ENCODE data around the gene SLC44A1.
A peak's percentile ranks its signal among the peaks of the same experiment; 100 is the strongest.

The SLC44A1 gene

DNA sequence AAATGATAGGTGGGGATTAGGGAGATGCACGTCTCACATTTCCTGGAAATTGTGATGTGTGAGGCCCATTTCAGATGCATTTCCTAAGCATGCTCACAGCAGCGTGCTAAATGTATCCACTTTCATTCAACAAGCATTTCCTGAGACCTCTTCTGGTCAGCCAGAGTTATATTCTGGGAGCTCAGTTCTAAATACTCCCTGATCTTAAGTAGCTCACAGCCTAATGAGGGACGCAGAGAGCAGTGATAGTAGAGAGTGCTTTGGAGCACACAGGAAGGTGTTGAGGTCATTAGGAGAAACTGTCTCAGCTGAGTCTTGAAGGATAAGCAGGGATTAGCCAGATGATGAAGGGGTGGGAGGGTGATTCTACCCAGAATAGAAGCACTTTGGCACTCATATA lies 157.2 kb downstream of the SLC44A1 start:
- Histone ChIP-seq H3K27me3 (ENCODE audit: insufficient read depth, low read length) (no peaks in the 10 kb centered on the region), H3K79me2 (ENCODE audit: control insufficient read depth, insufficient read depth, low read length, unreplicated experiment) (no peaks in the 10 kb centered on the region), H3K4me3 (ENCODE audit: low read depth, low read length) (no peak overlapping the region), H3K4me1 (ENCODE audit: control insufficient read depth, insufficient read depth, low read length, unreplicated experiment) (no peaks in the 10 kb centered on the region), H2AFZ (ENCODE audit: low read length, unreplicated experiment) (no peak overlapping the region), H3K27ac (ENCODE audit: low read depth, low read length) (no peak overlapping the region), H3K36me3 (ENCODE audit: insufficient read depth, low read length) (no peaks in the 10 kb centered on the region)

DNA sequence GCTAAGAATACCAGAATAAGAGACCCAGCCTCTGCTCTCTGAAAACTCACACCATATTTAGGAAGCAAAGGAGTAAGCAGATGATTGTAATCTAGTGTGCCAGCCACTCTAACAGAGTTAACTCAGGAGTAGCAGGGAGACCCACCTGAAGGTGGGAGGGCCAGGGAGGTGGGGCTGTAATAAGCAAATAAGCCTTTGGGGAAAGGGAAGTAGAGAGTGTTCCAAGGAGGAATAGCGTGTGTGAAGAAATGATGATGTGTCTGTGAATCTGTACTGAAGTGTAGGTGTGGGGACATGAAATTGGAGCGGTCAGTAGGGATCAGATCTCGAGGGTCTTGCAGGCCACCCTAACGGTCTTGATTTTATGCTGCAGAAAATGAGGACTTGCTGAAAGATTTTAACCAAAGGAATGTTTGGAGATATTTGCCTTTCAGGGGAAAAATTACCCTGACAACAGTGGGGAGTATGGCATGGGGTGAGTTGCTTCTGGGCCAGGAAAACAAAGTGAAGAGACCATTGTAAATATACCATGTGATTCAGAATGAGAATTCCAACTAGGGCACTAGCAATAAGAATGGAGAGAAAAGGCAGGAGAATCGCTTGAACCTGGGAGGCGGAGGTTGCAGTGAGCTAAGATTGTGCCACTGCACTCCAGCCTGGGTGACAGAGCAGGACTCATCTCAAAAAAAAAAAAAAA lies 159.2 kb downstream of the SLC44A1 start:
- Histone ChIP-seq H3K36me3 (ENCODE audit: insufficient read depth, low read length) (no peaks in the 10 kb centered on the region), H2AFZ (ENCODE audit: low read length, unreplicated experiment) (no peak overlapping the region), H3K79me2 (ENCODE audit: control insufficient read depth, insufficient read depth, low read length, unreplicated experiment) (no peaks in the 10 kb centered on the region), H3K4me1 (ENCODE audit: control insufficient read depth, insufficient read depth, low read length, unreplicated experiment) (no peaks in the 10 kb centered on the region), H3K27ac (ENCODE audit: low read depth, low read length) (no peak overlapping the region), H3K4me3 (ENCODE audit: low read depth, low read length) (no peak overlapping the region), H3K27me3 (ENCODE audit: insufficient read depth, low read length) (no peaks in the 10 kb centered on the region)

DNA sequence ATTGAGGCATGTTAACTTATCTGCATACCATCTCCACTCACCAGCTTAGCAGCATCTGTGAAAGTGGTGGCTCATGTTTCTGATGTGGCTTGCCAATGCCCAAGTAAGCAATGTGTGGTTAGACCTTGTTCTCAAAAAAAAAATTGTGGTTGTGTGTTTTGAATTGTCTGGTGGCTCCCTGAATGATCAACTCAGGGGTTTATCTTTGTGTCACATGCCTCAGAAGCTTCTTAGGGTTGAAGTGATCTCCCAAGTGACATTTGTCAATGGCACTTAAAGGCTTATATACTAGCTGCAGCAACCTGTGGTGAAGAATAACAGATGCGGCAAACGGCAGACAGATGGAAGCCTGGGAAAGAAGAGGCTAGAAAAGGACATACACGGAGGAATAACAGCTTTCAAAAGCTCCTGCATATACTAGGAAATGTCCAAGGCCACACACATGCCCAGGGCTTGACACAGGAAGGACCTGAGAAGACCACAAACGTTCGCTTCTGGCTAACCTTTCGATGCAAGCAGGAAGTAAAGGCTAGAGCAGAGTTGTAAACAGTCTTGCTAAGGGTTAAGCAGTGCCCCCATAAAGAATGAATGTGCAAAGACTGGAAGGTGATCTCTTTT lies 161.2 kb downstream of the SLC44A1 start:
- Histone ChIP-seq H3K27me3 (ENCODE audit: insufficient read depth, low read length) (no peaks in the 10 kb centered on the region), H3K4me1 (ENCODE audit: control insufficient read depth, insufficient read depth, low read length, unreplicated experiment) (no peaks in the 10 kb centered on the region), H3K27ac (ENCODE audit: low read depth, low read length) (no peak overlapping the region), H2AFZ (ENCODE audit: low read length, unreplicated experiment) (no peak overlapping the region), H3K36me3 (ENCODE audit: insufficient read depth, low read length) (no peaks in the 10 kb centered on the region), H3K79me2 (ENCODE audit: control insufficient read depth, insufficient read depth, low read length, unreplicated experiment) (no peaks in the 10 kb centered on the region), H3K4me3 (ENCODE audit: low read depth, low read length) (no peak overlapping the region)

DNA sequence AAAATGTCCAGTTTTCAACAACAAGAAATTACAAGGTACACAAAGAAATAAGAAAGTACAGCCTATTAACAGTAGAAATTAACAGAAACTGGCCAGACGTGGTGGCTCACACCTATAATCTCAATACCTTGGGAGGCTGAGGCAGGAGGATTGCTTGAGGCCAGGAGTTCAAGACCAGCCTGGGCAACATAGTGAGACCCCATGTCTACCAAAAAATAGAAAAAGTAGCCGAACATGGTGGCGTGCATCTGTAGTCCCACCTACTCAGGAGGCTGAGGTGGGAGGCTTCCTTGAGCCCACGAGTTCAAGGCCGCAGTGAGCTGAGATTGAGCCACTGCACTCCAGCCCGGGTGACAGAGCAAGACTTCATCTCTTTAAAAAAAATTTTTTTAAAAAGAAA lies 161.9 kb downstream of the SLC44A1 start:
- Histone ChIP-seq H3K27me3 (ENCODE audit: insufficient read depth, low read length) (no peaks in the 10 kb centered on the region), H3K4me1 (ENCODE audit: control insufficient read depth, insufficient read depth, low read length, unreplicated experiment) (no peaks in the 10 kb centered on the region), H3K36me3 (ENCODE audit: insufficient read depth, low read length) (no peaks in the 10 kb centered on the region), H3K27ac (ENCODE audit: low read depth, low read length) (no peak overlapping the region), H3K4me3 (ENCODE audit: low read depth, low read length) (no peak overlapping the region), H3K79me2 (ENCODE audit: control insufficient read depth, insufficient read depth, low read length, unreplicated experiment) (no peaks in the 10 kb centered on the region), H2AFZ (ENCODE audit: low read length, unreplicated experiment) (no peak overlapping the region)

DNA sequence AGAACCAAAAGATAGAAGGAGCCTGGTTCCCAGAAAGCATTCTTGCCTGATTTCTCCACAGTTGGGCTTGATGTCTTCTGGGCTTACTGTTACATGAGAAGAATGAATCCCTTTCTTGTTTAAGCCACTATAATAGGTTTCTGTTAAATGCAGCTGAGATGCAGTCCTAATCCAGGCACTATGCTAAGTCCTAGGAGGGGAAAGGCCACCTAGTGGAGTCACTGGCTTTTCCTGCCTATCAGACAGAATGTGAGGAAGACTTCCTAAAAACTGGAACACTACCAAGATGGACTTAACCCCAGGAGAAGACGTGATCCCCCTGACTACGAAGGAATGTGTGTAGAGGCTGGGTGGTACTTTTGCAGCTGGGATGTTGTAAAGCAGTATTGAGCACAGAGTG lies 169.1 kb downstream of the SLC44A1 start:
- no peak overlapping the region for H2AFZ ChIP-seq (ENCODE audit: low read length, unreplicated experiment)
- H3K4me1 ChIP-seq (ENCODE audit: control insufficient read depth, insufficient read depth, low read length, unreplicated experiment), result peaks cover 4% of the 10 kb centered on the region
- H3K79me2 ChIP-seq (ENCODE audit: control insufficient read depth, insufficient read depth, low read length, unreplicated experiment), result no peaks in the 10 kb centered on the region
- H3K36me3 ChIP-seq (ENCODE audit: insufficient read depth, low read length), result no peaks in the 10 kb centered on the region
- H3K27me3 ChIP-seq (ENCODE audit: insufficient read depth, low read length), result no peaks in the 10 kb centered on the region
- H3K27ac ChIP-seq (ENCODE audit: low read depth, low read length), result no peak overlapping the region
- H3K4me3 ChIP-seq (ENCODE audit: low read depth, low read length), result no peak overlapping the region

DNA sequence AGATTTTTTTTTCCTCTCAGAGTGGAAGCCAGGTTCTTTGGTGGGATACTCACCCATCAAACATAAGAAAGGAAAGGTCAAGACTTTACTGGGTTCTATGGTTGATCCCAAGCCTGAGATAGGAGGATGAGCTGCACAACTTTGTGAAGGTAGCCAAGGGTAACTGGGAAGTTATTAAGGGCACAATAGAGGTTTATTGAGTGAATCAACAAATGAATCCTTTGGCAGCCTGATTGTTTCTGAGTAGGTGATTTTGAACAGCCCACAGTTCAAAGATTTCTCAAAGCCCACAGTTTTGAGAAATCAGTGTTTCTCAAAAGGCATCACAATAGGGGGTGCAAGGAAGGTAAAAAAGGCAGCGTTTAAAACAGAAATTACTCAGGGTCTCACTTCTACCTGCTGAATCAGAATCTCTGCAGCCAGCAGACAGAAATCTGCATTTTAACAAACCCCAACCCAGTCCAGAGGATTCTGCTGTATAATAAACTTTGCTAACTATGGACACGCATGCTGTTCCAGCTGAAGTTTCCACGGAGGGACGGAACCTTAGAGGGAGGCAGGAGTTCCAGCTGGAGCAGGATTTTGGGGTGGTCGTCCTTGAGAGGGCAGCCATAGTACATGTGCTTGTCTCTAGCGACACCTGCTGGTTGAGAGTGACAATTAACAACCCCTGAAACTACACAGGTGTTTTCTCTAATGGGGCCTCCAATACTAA lies 170.7 kb downstream of the SLC44A1 start:
- no peak overlapping the region for H3K4me3 ChIP-seq (ENCODE audit: low read depth, low read length)
- H3K79me2 ChIP-seq (ENCODE audit: control insufficient read depth, insufficient read depth, low read length, unreplicated experiment), result no peaks in the 10 kb centered on the region
- H3K4me1 ChIP-seq (ENCODE audit: control insufficient read depth, insufficient read depth, low read length, unreplicated experiment), result peaks cover 4% of the 10 kb centered on the region
- H2AFZ ChIP-seq (ENCODE audit: low read length, unreplicated experiment), result peak overlapping the region; percentile 50
- no peak overlapping the region for H3K27ac ChIP-seq (ENCODE audit: low read depth, low read length)
- no peaks in the 10 kb centered on the region for H3K27me3 ChIP-seq (ENCODE audit: insufficient read depth, low read length)
- no peaks in the 10 kb centered on the region for H3K36me3 ChIP-seq (ENCODE audit: insufficient read depth, low read length)

DNA sequence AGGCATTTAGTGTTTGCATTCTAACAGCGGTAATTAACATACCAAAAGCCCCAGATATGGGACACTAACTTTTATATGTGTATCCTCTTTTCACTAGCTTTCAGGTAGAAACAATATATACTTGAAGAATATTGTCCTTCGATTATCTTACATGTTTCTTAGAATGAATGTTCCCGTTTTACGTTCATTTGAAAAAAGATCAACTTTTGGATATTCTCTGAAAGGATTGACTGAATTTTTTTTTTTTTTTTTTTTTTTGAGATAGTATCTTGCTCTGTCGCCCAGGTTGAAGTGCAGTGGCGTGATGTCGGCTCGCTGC lies 171.2 kb downstream of the SLC44A1 start:
- Histone ChIP-seq H3K36me3 (ENCODE audit: insufficient read depth, low read length) (no peaks in the 10 kb centered on the region), H3K79me2 (ENCODE audit: control insufficient read depth, insufficient read depth, low read length, unreplicated experiment) (no peaks in the 10 kb centered on the region), H2AFZ (ENCODE audit: low read length, unreplicated experiment) (no peak overlapping the region), H3K4me3 (ENCODE audit: low read depth, low read length) (no peak overlapping the region), H3K27ac (ENCODE audit: low read depth, low read length) (no peak overlapping the region), H3K4me1 (ENCODE audit: control insufficient read depth, insufficient read depth, low read length, unreplicated experiment) (peaks cover 4% of the 10 kb centered on the region), H3K27me3 (ENCODE audit: insufficient read depth, low read length) (no peaks in the 10 kb centered on the region)

DNA sequence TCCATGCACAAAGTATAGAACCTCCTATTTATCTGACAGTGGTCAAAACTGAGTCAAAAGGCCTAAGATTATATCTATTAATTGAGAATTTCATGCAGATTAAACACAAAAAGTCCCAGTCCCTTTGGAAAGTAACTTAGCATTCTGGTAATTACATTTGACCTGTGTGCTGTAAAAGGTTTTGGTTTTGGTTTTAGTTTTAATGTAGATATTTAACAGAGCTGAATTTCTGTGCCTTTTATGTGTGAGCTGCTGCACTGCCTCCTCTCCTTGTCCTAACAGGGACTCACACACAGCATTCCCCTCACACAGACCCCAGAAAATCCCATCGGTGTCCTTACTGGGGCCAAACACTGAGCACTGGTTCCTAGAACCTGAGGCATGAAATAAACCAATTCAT lies 172.4 kb downstream of the SLC44A1 start:
- H3K4me1 ChIP-seq (ENCODE audit: control insufficient read depth, insufficient read depth, low read length, unreplicated experiment), result peaks cover 4% of the 10 kb centered on the region
- no peaks in the 10 kb centered on the region for H3K79me2 ChIP-seq (ENCODE audit: control insufficient read depth, insufficient read depth, low read length, unreplicated experiment)
- no peak overlapping the region for H3K4me3 ChIP-seq (ENCODE audit: low read depth, low read length)
- H2AFZ ChIP-seq (ENCODE audit: low read length, unreplicated experiment), result no peak overlapping the region
- no peak overlapping the region for H3K27ac ChIP-seq (ENCODE audit: low read depth, low read length)
- H3K27me3 ChIP-seq (ENCODE audit: insufficient read depth, low read length), result no peaks in the 10 kb centered on the region
- H3K36me3 ChIP-seq (ENCODE audit: insufficient read depth, low read length), result no peaks in the 10 kb centered on the region

DNA sequence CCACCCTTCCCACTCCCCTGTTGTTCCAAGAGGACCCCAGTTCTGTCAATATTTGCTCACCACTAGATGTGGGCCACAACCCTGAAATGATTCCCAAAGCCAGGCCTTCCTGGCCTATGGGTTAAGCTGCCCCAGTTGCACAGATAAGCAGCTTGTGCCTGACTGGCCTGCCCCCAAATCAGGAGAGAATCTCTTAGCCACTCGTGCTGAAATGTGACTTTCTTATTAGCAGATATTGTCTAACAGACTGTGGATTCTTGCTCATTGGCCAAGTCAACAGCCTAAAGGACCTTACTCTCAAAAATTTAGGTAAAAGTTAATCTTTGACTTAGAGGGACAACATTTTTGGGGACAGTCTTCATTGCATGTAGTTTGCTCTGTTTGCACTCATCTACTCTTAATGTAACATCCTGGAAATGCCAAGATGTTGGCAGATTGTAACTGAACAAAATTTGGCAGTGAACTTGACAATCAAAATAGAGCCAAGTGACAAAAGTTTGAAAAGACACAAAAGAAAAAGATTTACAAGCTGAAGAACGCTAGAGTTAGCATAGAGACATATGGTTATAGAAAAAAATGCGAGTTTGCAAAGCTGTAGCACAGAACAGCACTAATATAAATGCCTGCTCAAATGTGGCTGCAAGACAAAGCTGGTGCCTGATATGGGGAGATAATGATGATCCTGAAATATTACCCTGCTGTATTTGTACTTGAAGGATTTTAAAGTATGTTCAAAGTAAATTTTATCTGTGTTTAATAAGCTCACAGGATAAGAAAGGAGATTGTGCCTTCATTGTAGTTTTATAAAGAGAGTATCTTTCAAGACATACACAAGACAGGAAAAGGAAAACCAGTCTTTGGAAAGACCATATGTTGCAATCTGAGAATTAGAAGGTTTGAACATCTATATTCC lies 174.4 kb downstream of the SLC44A1 start:
- Histone ChIP-seq H3K79me2 (ENCODE audit: control insufficient read depth, insufficient read depth, low read length, unreplicated experiment) (no peaks in the 10 kb centered on the region), H2AFZ (ENCODE audit: low read length, unreplicated experiment) (no peak overlapping the region), H3K4me1 (ENCODE audit: control insufficient read depth, insufficient read depth, low read length, unreplicated experiment) (no peaks in the 10 kb centered on the region), H3K27ac (ENCODE audit: low read depth, low read length) (no peak overlapping the region), H3K4me3 (ENCODE audit: low read depth, low read length) (no peak overlapping the region), H3K36me3 (ENCODE audit: insufficient read depth, low read length) (no peaks in the 10 kb centered on the region), H3K27me3 (ENCODE audit: insufficient read depth, low read length) (no peaks in the 10 kb centered on the region)

DNA sequence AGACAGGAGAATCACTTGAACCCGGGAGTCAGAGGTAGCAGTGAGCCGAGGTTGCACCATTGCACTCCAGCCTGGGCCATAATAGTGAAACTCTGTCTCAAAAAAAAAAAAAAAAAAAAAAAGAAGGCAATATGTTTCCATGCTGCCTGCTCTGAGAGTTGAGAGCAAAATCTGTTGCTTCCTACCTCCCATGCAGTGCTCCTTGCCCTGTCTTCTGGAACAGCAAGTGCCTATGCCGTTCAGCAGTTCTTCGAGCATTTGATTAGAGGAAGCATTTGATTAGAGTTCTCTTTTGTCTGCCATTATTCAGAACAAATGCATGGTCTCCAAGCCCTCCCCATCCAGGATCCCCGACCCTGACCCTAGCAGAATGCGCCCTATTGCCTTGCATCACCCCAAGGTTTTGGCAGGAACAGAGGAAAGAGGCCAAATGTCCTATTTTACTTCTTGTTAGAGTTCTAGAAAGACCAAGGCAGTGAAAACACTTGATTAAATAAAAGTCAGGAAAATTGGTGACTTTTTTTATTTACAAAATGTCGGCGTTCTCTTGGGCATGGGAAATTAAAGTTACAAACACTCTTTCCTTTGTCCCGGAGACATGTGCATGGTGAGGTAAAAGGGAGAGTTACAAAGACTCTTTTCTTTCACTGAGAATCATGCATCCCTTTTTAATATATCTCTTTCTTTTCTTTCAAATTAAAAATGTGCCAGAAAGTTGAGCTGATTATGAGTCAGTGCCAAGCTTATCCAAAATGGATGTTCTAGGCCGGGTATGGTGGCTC lies 175.6 kb downstream of the SLC44A1 start:
- no peaks in the 10 kb centered on the region for H3K79me2 ChIP-seq (ENCODE audit: control insufficient read depth, insufficient read depth, low read length, unreplicated experiment)
- H3K4me1 ChIP-seq (ENCODE audit: control insufficient read depth, insufficient read depth, low read length, unreplicated experiment), result no peaks in the 10 kb centered on the region
- no peak overlapping the region for H3K4me3 ChIP-seq (ENCODE audit: low read depth, low read length)

More for the DNA sequence above, 175.6 kb downstream of the SLC44A1 start:
- no peaks in the 10 kb centered on the region for H3K27me3 ChIP-seq (ENCODE audit: insufficient read depth, low read length)
- H2AFZ ChIP-seq (ENCODE audit: low read length, unreplicated experiment), result no peak overlapping the region
- no peak overlapping the region for H3K27ac ChIP-seq (ENCODE audit: low read depth, low read length)
- no peaks in the 10 kb centered on the region for H3K36me3 ChIP-seq (ENCODE audit: insufficient read depth, low read length)

All from ACC112 (cell line).